ENCODE results near the gene INPP5A. TPM values are rescaled to one million over a fixed set of nuclear protein-coding genes. Genes with fewer than 3 reads are reported as not detected.

INPP5A gene
- total RNA-seq, 1 experiment from 2014 or later = 22.6 TPM

- DNase-seq (no peak), ATAC-seq (no peak)
- intact Hi-C loops (cut with micrococcal nuclease) = no loop called here
- Histone ChIP-seq H2AFZ (ENCODE audit: low read length) (no peak overlapping the region), H3K79me2 (ENCODE audit: low read length) (no peaks in the 10 kb centered on the region), H3K9me2 (replicated peaks; ENCODE audit: low read length) (no peaks in the 10 kb centered on the region), H3K27ac (ENCODE audit: low read length) (no peak overlapping the region), H3K4me1 (ENCODE audit: insufficient read depth, low read length) (no peaks in the 10 kb centered on the region), H3K36me3 (ENCODE audit: low read depth, low read length) (no peaks in the 10 kb centered on the region; the same call in 1 of the 2 replicates), H3K9ac (ENCODE audit: low read length) (no peak overlapping the region), H3F3A (ENCODE audit: low read length, unreplicated experiment) (no peaks in the 10 kb centered on the region), H3K4me3 (ENCODE audit: low read length) (no peak overlapping the region), H3K4me2 (ENCODE audit: low read length) (no peak overlapping the region), H3K27me3 (ENCODE audit: low read length) (no peaks in the 10 kb centered on the region), H4K20me1 (ENCODE audit: low read length) (no peaks in the 10 kb centered on the region), H3K9me3 (ENCODE audit: low read length) (no peaks in the 10 kb centered on the region)
- ChIA-PET POLR2A (ENCODE audit: unreplicated experiment) (no interaction called here), CTCF (no interaction called here)
- TF ChIP-seq EZH2 (IDR thresholded peaks at IDR 0.05; ENCODE audit: low read length, unreplicated experiment) = no peak
- BruUV-seq (replicated peaks) = no TSS peak
Observed at GRCh38 chr10:132750936-132751335, 213.3 kb downstream of the INPP5A start.

- Histone ChIP-seq H3K27me3 (ENCODE audit: low read length) (no peaks in the 10 kb centered on the region), H3K79me2 (ENCODE audit: low read length) (no peaks in the 10 kb centered on the region), H3K27ac (ENCODE audit: low read length) (no peak overlapping the region), H4K20me1 (ENCODE audit: low read length) (no peaks in the 10 kb centered on the region), H3K9me3 (ENCODE audit: low read length) (no peaks in the 10 kb centered on the region), H3K4me1 (ENCODE audit: insufficient read depth, low read length) (no peaks in the 10 kb centered on the region), H3K36me3 (ENCODE audit: low read depth, low read length) (no peaks in the 10 kb centered on the region; the same call in 1 of the 2 replicates), H3K4me3 (ENCODE audit: low read length) (no peak overlapping the region), H3K4me2 (ENCODE audit: low read length) (no peak overlapping the region), H3F3A (ENCODE audit: low read length, unreplicated experiment) (no peaks in the 10 kb centered on the region), H2AFZ (ENCODE audit: low read length) (no peak overlapping the region), H3K9me2 (replicated peaks; ENCODE audit: low read length) (no peaks in the 10 kb centered on the region), H3K9ac (ENCODE audit: low read length) (no peak overlapping the region)
- intact Hi-C loops (cut with micrococcal nuclease) = no loop called here
- DNase-seq = no peak
- CTCF ChIA-PET = no interaction called here
- BruUV-seq (replicated peaks) = no TSS peak
- TF ChIP-seq EZH2phosphoT487 (IDR thresholded peaks at IDR 0.05; ENCODE audit: borderline replicate concordance, low read length) (no peak), EZH2 (IDR thresholded peaks at IDR 0.05; ENCODE audit: low read length, unreplicated experiment) (no peak), CTCF (conservative IDR thresholded peaks at IDR 0.05; ENCODE audit: low read depth, low read length) (no peak)
- POLR2A ChIA-PET (ENCODE audit: unreplicated experiment) = no interaction called here
- no peak for ATAC-seq
Observed at GRCh38 chr10:132752378-132752777, 214.8 kb downstream of the INPP5A start.

GRCh38 chr10:132752961-132753360 lies 215.4 kb downstream of the INPP5A start:
- intact Hi-C loops (cut with micrococcal nuclease) = no loop called here
- H3K9ac ChIP-seq (ENCODE audit: low read length) = no peak overlapping the region
- H3K9me3 ChIP-seq (ENCODE audit: low read length) = no peaks in the 10 kb centered on the region
- no peaks in the 10 kb centered on the region for H3F3A ChIP-seq (ENCODE audit: low read length, unreplicated experiment)
- no peak overlapping the region for H3K27ac ChIP-seq (ENCODE audit: low read length)
- no peaks in the 10 kb centered on the region for H3K9me2 ChIP-seq (replicated peaks; ENCODE audit: low read length)
- no peak overlapping the region for H3K4me3 ChIP-seq (ENCODE audit: low read length)
- H3K79me2 ChIP-seq (ENCODE audit: low read length) = no peaks in the 10 kb centered on the region
- no peaks in the 10 kb centered on the region; the same call in 1 of the 2 replicates for H3K36me3 ChIP-seq (ENCODE audit: low read depth, low read length)
- CTCF ChIA-PET = no interaction called here
- DNase-seq (no peak), ATAC-seq (no peak)
- H4K20me1 ChIP-seq (ENCODE audit: low read length) = no peaks in the 10 kb centered on the region
- POLR2A ChIA-PET (ENCODE audit: unreplicated experiment) = no interaction called here
- no peak for TF ChIP-seq EZH2phosphoT487 (IDR thresholded peaks at IDR 0.05; ENCODE audit: borderline replicate concordance, low read length)
- no peak for TF ChIP-seq EZH2 (IDR thresholded peaks at IDR 0.05; ENCODE audit: low read length, unreplicated experiment)
- TF ChIP-seq CTCF (conservative IDR thresholded peaks at IDR 0.05; ENCODE audit: low read depth, low read length) = no peak
- no peaks in the 10 kb centered on the region for H3K4me1 ChIP-seq (ENCODE audit: insufficient read depth, low read length)
- H3K4me2 ChIP-seq (ENCODE audit: low read length) = no peak overlapping the region
- no TSS peak for BruUV-seq (replicated peaks)
- H3K27me3 ChIP-seq (ENCODE audit: low read length) = no peaks in the 10 kb centered on the region
- H2AFZ ChIP-seq (ENCODE audit: low read length) = no peak overlapping the region

Data from PC-3 (cell line).